COLO668 (cell line): ENCODE data around the gene KANSL1.

Experiments used
- DNase-seq: peaks from one replicate; lab custom pipeline; 2025; ENCODE audit not compliant: unreplicated experiment; lab: John Stamatoyannopoulos, UW

KANSL1 gene

GRCh38 chr17:45987706-45988105 is 205.5 kb downstream of the KANSL1 start:
- DNase-seq = no peak

GRCh38 chr17:45986056-45986455 is 207.2 kb downstream of the KANSL1 start:
- no peak for DNase-seq

- DNase-seq = no peak
These were observed 207.8 kb downstream of the KANSL1 start for GRCh38 chr17:45985447-45985846.

DNA sequence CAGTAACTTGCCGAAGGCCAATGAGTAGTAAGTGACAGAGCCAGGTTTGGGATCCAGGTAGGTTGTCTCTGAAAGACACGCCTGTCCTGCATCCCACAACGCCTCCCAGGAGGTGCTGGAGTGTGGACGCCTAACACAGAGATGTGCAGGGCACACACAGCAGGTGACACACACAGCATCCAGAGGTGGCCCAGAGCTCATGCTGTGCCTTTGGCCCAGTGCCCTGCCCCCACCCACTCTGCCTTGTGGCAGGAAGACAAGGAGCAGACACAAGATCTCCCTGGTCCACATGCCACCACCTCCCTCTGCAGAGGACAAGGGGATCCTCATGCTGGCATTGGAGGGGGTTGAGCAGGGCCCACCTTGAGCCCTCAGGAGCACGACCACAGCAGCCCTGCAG is 208.9 kb downstream of the KANSL1 start:
- DNase-seq = no peak

DNA sequence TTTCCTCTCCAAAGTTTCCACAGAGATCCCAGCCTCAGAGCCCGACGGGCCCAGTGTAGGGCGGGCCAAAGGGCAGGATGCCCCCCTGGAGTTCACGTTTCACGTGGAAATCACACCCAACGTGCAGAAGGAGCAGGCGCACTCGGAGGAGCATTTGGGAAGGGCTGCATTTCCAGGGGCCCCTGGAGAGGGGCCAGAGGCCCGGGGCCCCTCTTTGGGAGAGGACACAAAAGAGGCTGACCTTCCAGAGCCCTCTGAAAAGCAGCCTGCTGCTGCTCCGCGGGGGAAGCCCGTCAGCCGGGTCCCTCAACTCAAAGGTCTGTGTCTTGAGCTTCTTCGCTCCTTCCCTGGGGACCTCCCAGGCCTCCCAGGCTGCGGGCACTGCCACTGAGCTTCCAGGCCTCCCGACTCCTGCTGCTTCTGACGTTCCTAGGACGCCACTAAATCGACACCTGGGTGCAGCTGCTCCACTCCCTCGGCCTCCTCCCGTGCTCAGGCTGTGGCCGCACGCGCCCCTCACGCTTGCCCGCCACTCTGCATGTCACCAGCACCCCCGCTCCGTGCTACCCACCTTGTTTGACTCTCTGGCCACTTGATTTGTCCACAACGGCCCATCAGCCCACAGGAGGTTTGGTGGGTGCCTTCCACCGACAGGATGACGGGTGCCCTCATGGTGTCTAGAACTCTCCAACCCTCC is 209.5 kb downstream of the KANSL1 start:
- DNase-seq = no peak

DNA sequence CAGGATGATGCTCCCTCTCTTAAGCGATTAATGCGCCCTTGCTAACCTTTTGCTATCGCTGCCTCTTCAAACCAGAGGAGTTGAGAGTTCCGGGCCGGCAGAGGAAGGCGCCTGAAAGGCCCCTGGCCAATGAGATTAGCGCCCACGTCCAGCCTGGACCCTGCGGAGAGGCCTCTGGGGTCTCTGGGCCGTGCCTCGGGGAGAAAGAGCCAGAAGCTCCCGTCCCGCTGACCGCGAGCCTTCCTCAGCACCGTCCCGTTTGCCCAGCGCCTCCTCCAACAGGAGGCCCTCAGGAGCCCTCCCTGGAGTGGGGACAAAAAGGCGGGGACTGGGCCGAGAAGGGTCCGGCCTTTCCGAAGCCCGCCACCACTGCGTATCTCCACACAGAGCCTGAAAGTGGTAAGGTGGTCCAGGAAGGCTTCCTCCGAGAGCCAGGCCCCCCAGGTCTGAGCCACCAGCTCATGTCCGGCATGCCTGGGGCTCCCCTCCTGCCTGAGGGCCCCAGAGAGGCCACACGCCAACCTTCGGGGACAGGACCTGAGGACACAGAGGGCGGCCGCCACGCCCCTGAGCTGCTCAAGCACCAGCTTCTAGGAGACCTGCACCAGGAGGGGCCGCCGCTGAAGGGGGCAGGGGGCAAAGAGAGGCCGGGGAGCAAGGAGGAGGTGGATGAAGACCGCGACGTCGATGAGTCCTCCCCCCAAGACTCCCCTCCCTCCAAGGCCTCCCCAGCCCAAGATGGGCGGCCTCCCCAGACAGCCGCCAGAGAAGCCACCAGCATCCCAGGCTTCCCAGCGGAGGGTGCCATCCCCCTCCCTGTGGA is 210.2 kb downstream of the KANSL1 start:
- no peak for DNase-seq

DNA sequence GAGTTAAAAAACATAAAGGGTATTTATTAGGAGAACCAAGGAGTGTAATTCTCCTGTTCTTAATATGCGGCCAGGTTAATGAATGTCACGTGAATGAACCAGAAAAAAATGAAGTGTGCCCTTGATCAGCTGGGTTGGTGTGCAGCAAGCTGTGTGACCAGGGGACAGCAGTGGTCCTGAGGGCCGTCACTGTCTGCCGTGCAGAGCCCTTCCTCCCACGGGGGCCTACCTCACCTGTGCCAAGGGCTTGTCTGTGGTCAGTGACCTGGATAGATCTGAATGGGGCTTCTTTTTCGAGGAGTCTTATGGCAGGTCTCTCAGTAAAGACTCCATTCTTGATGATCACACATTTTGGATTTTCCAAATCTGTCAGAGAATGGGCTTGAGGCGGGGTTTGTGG is 211.9 kb downstream of the KANSL1 start:
- no peak for DNase-seq

DNA sequence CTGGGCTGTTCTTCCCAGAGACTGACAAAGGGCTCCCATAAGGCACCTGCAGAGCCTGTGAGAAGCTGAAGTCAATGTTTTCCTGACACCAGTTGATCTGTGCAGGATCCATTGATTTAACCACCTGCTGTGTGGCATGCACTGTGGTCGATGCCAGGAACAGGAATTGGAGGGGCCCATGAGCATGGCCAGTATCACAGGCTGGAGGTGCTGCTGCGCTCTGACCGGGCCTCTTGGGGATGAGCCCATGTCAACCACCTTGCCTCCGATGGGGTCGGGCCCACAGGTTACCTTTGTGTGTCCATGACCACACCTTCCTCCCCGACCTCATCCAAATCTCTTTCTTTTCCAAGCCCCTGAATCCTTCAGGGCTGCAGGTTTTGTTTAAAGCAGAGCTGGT is 212.4 kb downstream of the KANSL1 start:
- DNase-seq = no peak
